HG03066 (cell line): ENCODE results near the gene XPNPEP3.
A peak's percentile ranks its signal among the peaks of the same experiment; 100 is the strongest.
"Not testable (repeated sequence)": the region's sequence is repeated elsewhere in the genome, so short reads cannot be mapped to it uniquely, and the experiment has no call there.

Source experiments
- ATAC-seq: cut with Tn5 transposase; IDR thresholded peaks from one replicate; pipeline ENCODE4 v1.9.1; 2021; ENCODE audit warnings: low read depth; ENCODE audit not compliant: unreplicated experiment

The XPNPEP3 gene

GRCh38 chr22:40855979-40856512 is 902 bp upstream of the XPNPEP3 start:
- ATAC-seq = peak; percentile 26

GRCh38 chr22:40857309-40857855 is 434 bp downstream of the XPNPEP3 start:
- ATAC-seq = no peak

GRCh38 chr22:40862013-40862412 is 5.1 kb downstream of the XPNPEP3 start, which contains the start of gene DNAJB7:
Gene DNAJB7 (minus strand): TSS chr22:40862113. CDS start chr22:40861994, 119 bp downstream.
- ATAC-seq = no peak

- no peak for ATAC-seq
These were observed 5.6 kb downstream of the XPNPEP3 start for GRCh38 chr22:40862537-40862936.

- no peak for ATAC-seq
These were observed 10.2 kb downstream of the XPNPEP3 start for GRCh38 chr22:40867109-40867508.

- ATAC-seq = not testable (repeated sequence)
These were observed 11.4 kb downstream of the XPNPEP3 start for GRCh38 chr22:40868379-40868778.

GRCh38 chr22:40874016-40874415 is 17.1 kb downstream of the XPNPEP3 start:
- no peak for ATAC-seq

GRCh38 chr22:40875111-40875510 is 18.2 kb downstream of the XPNPEP3 start:
- no peak for ATAC-seq

GRCh38 chr22:40876907-40877306 is 20.0 kb downstream of the XPNPEP3 start:
- no peak for ATAC-seq

GRCh38 chr22:40877488-40877887 is 20.5 kb downstream of the XPNPEP3 start:
- no peak for ATAC-seq

- no peak for ATAC-seq
These were observed 22.0 kb downstream of the XPNPEP3 start for GRCh38 chr22:40878922-40879321.

GRCh38 chr22:40889116-40889515 is 32.2 kb downstream of the XPNPEP3 start:
- ATAC-seq = no peak

GRCh38 chr22:40890881-40891280 is 33.9 kb downstream of the XPNPEP3 start:
- no peak for ATAC-seq

GRCh38 chr22:40894417-40894816 is 37.5 kb downstream of the XPNPEP3 start:
- no peak for ATAC-seq

GRCh38 chr22:40898850-40899357 is 42.0 kb downstream of the XPNPEP3 start:
- ATAC-seq = no peak

- ATAC-seq = no peak
These were observed 47.2 kb downstream of the XPNPEP3 start for GRCh38 chr22:40904101-40904500.

- no peak for ATAC-seq
These were observed 51.9 kb downstream of the XPNPEP3 start for GRCh38 chr22:40908895-40909294.

- ATAC-seq = no peak
These were observed 54.8 kb downstream of the XPNPEP3 start for GRCh38 chr22:40911772-40912171.

GRCh38 chr22:40912987-40913386 is 56.0 kb downstream of the XPNPEP3 start:
- not testable (repeated sequence) for ATAC-seq

GRCh38 chr22:40919446-40919845 is 62.5 kb downstream of the XPNPEP3 start:
- no peak for ATAC-seq

- ATAC-seq = no peak
These were observed 63.6 kb downstream of the XPNPEP3 start for GRCh38 chr22:40920526-40920925.

GRCh38 chr22:40922484-40923303 is 65.7 kb downstream of the XPNPEP3 start:
- ATAC-seq = no peak
